HepG2 (cell line): ENCODE results near the gene TMEM258. TPM values are rescaled to one million over a fixed set of nuclear protein-coding genes. Genes with fewer than 3 reads are reported as not detected.

Experiments used
- EEA1 ChIP-seq: sonication (generic); formaldehyde crosslinking; IDR thresholded peaks from 2 replicates; pipeline ENCODE4 v1.5.1; 2020; ENCODE audit warnings: mild to moderate bottlenecking, missing genetic modification reagents, borderline replicate concordance
- KDM6A ChIP-seq: IDR thresholded peaks from 2 replicates; pipeline ENCODE4 v1.6.1; 2016; ENCODE audit warnings: low read depth
- MAX ChIP-seq: IDR thresholded peaks from 2 replicates; pipeline ENCODE4 v1.6.1; 2012; ENCODE audit warnings: inconsistent platforms
- POGK ChIP-seq: sonication (generic); formaldehyde crosslinking; conservative IDR thresholded peaks from 2 replicates; pipeline ENCODE4 v1.8.0; 2022; ENCODE audit warnings: mild to moderate bottlenecking, moderate library complexity, missing genetic modification reagents
- SIX4 ChIP-seq: sonication (generic); formaldehyde crosslinking; IDR thresholded peaks from 2 replicates; pipeline ENCODE4 v1.4.0; 2020; ENCODE audit warnings: missing genetic modification reagents
- ZFP1 ChIP-seq: IDR thresholded peaks from 2 replicates; pipeline ENCODE4 v1.6.1; 2016
- ZNF224 ChIP-seq: sonication (generic); formaldehyde crosslinking; IDR thresholded peaks from 2 replicates; pipeline ENCODE4 v1.5.0; 2020; ENCODE audit warnings: mild to moderate bottlenecking, missing genetic modification reagents
- ZNF441 ChIP-seq: sonication (generic); formaldehyde crosslinking; IDR thresholded peaks from 2 replicates; pipeline ENCODE4 v1.7.0; 2021; ENCODE audit warnings: missing genetic modification reagents, borderline replicate concordance
- ZNF446 ChIP-seq: sonication (generic); formaldehyde crosslinking; IDR thresholded peaks from 2 replicates; pipeline ENCODE4 v1.5.0; 2020; ENCODE audit warnings: mild to moderate bottlenecking, missing genetic modification reagents
- ZNF563 ChIP-seq: sonication (generic); formaldehyde crosslinking; IDR thresholded peaks from 2 replicates; pipeline ENCODE4 v1.8.0; 2022; ENCODE audit warnings: mild to moderate bottlenecking, moderate library complexity, missing genetic modification reagents
- polyA plus RNA-seq, 8 experiments: library from polyadenylated mRNA; depleted of rRNA in 3 of 8; stranded (reverse) in 7 of 8; unstranded in 1 of 8; fragments of >200 nt; fragmentation: Illumina TruSeq in 4 of 8; extraction: Trizol in 4 of 8; gene quantifications; 2 replicates each; pipeline versions ENCODE4 v1.2.1 to v1.2.3, GENCODE V29; 2011 to 2016; ENCODE audit warnings: low read depth in 4 of 8, missing spikeins in 1 of 8, mixed read lengths in 1 of 8; ENCODE audit not compliant: insufficient read depth in 1 of 8
- total RNA-seq, 5 experiments: library from RNA; depleted of rRNA; stranded (reverse); fragments of >200 nt; fragmentation: Illumina TruSeq; extraction: Trizol; gene quantifications; 2 replicates each; pipeline ENCODE4 v1.2.3, GENCODE V29; 2016; ENCODE audit warnings: low read depth in 1 of 5
- TF ChIP-seq, protein P1 (sequence below): sonication (generic); formaldehyde crosslinking; IDR thresholded peaks from 2 replicates; pipeline ENCODE4 v1.5.0; 2020; ENCODE audit warnings: missing genetic modification reagents, mild to moderate bottlenecking, borderline replicate concordance
- TF ChIP-seq, protein P2 (sequence below), 2 experiments: fragments of 450-650 bp in 1 of 2; sonication (generic) in 1 of 2; formaldehyde crosslinking in 1 of 2; IDR thresholded peaks; 2 replicates each; pipeline versions ENCODE4 v1.6.1 to v1.8.0; 2016 to 2022; ENCODE audit warnings: antibody characterized with exemption in 1 of 2, mild to moderate bottlenecking in 1 of 2, missing genetic modification reagents in 1 of 2
- TF ChIP-seq, protein P3 (sequence below): sonication (generic); formaldehyde crosslinking; IDR thresholded peaks from 2 replicates; pipeline ENCODE4 v1.5.1; 2020; ENCODE audit warnings: mild to moderate bottlenecking, missing genetic modification reagents, moderate library complexity

The TMEM258 gene
- total and polyA plus RNA-seq, 2 of the 13 experiments (the other 11 are each of a cell fraction or from before 2014, with no cell fraction given) = 175 to 424 TPM

DNA sequence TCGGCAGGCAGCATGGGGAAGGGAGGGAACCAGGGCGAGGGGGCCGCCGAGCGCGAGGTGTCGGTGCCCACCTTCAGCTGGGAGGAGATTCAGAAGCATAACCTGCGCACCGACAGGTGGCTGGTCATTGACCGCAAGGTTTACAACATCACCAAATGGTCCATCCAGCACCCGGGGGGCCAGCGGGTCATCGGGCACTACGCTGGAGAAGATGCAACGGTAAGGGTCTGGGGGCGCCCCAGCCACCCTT lies 35.9 kb upstream of the TMEM258 start (continued):
- TF ChIP-seq EEA1 (CRISPR knock-in tag) (0 out of 2 replicates have a peak, but pooled peaks have one; percentile 45), ZNF441 (CRISPR knock-in tag) (no peak), POGK (CRISPR knock-in tag) (no peak), SIX4 (CRISPR knock-in tag) (no peak), ZFP1 (CRISPR knock-in tag) (no peak), MAX (no peak; the same call in 1 of the 2 replicates), ZNF563 (CRISPR knock-in tag) (no peak), KDM6A (CRISPR knock-in tag) (no peak), ZNF446 (CRISPR knock-in tag) (0 out of 2 replicates have a peak, but pooled peaks have one; percentile 53), ZNF224 (0 out of 2 replicates have a peak, but pooled peaks have one; percentile 69)
- TF ChIP-seq, protein P1, sequence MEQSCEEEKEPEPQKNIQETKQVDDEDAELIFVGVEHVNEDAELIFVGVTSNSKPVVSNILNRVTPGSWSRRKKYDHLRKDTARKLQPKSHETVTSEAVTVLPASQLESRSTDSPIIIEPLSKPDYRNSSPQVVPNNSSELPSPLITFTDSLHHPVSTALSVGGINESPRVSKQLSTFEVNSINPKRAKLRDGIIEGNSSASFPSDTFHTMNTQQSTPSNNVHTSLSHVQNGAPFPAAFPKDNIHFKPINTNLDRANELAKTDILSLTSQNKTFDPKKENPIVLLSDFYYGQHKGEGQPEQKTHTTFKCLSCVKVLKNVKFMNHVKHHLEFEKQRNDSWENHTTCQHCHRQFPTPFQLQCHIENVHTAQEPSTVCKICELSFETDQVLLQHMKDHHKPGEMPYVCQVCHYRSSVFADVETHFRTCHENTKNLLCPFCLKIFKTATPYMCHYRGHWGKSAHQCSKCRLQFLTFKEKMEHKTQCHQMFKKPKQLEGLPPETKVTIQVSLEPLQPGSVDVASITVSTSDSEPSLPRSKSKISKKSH (CRISPR knock-in tag) = peak; percentile 84
- TF ChIP-seq, protein P2, sequence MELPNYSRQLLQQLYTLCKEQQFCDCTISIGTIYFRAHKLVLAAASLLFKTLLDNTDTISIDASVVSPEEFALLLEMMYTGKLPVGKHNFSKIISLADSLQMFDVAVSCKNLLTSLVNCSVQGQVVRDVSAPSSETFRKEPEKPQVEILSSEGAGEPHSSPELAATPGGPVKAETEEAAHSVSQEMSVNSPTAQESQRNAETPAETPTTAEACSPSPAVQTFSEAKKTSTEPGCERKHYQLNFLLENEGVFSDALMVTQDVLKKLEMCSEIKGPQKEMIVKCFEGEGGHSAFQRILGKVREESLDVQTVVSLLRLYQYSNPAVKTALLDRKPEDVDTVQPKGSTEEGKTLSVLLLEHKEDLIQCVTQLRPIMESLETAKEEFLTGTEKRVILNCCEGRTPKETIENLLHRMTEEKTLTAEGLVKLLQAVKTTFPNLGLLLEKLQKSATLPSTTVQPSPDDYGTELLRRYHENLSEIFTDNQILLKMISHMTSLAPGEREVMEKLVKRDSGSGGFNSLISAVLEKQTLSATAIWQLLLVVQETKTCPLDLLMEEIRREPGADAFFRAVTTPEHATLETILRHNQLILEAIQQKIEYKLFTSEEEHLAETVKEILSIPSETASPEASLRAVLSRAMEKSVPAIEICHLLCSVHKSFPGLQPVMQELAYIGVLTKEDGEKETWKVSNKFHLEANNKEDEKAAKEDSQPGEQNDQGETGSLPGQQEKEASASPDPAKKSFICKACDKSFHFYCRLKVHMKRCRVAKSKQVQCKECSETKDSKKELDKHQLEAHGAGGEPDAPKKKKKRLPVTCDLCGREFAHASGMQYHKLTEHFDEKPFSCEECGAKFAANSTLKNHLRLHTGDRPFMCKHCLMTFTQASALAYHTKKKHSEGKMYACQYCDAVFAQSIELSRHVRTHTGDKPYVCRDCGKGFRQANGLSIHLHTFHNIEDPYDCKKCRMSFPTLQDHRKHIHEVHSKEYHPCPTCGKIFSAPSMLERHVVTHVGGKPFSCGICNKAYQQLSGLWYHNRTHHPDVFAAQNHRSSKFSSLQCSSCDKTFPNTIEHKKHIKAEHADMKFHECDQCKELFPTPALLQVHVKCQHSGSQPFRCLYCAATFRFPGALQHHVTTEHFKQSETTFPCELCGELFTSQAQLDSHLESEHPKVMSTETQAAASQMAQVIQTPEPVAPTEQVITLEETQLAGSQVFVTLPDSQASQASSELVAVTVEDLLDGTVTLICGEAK (IDR thresholded peaks at IDR 0.05) = no peak
- TF ChIP-seq, protein P2 (CRISPR knock-in tag; IDR thresholded peaks at IDR 0.05) = peak; percentile 71; the same call in 1 of the 2 replicates
- TF ChIP-seq, protein P3, sequence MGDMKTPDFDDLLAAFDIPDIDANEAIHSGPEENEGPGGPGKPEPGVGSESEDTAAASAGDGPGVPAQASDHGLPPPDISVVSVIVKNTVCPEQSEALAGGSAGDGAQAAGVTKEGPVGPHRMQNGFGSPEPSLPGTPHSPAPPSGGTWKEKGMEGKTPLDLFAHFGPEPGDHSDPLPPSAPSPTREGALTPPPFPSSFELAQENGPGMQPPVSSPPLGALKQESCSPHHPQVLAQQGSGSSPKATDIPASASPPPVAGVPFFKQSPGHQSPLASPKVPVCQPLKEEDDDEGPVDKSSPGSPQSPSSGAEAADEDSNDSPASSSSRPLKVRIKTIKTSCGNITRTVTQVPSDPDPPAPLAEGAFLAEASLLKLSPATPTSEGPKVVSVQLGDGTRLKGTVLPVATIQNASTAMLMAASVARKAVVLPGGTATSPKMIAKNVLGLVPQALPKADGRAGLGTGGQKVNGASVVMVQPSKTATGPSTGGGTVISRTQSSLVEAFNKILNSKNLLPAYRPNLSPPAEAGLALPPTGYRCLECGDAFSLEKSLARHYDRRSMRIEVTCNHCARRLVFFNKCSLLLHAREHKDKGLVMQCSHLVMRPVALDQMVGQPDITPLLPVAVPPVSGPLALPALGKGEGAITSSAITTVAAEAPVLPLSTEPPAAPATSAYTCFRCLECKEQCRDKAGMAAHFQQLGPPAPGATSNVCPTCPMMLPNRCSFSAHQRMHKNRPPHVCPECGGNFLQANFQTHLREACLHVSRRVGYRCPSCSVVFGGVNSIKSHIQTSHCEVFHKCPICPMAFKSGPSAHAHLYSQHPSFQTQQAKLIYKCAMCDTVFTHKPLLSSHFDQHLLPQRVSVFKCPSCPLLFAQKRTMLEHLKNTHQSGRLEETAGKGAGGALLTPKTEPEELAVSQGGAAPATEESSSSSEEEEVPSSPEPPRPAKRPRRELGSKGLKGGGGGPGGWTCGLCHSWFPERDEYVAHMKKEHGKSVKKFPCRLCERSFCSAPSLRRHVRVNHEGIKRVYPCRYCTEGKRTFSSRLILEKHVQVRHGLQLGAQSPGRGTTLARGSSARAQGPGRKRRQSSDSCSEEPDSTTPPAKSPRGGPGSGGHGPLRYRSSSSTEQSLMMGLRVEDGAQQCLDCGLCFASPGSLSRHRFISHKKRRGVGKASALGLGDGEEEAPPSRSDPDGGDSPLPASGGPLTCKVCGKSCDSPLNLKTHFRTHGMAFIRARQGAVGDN = peak; percentile 11
